GM18870 (cell line): ENCODE data around the gene YPEL2.

Source experiments
- ATAC-seq: cut with Tn5 transposase; IDR thresholded peaks from one replicate; pipeline ENCODE4 v1.9.1; 2021; ENCODE audit warnings: moderate library complexity; ENCODE audit not compliant: unreplicated experiment

YPEL2 gene

GRCh38 chr17:59356543-59357218 lies 25.2 kb downstream of the YPEL2 start:
- no peak for ATAC-seq

- ATAC-seq = no peak
These were observed 25.8 kb downstream of the YPEL2 start for GRCh38 chr17:59357219-59357697.

- no peak for ATAC-seq
These were observed 26.5 kb downstream of the YPEL2 start for GRCh38 chr17:59357929-59358328.

- no peak for ATAC-seq
These were observed 29.9 kb downstream of the YPEL2 start for GRCh38 chr17:59361386-59361785.

GRCh38 chr17:59361916-59362810 lies 30.7 kb downstream of the YPEL2 start:
- ATAC-seq = peak; percentile 55

GRCh38 chr17:59362811-59363205 lies 31.4 kb downstream of the YPEL2 start:
- ATAC-seq = no peak

GRCh38 chr17:59365383-59365981 lies 34.0 kb downstream of the YPEL2 start:
- ATAC-seq = no peak

GRCh38 chr17:59366040-59366757 lies 34.7 kb downstream of the YPEL2 start:
- ATAC-seq = no peak

GRCh38 chr17:59366773-59367656 lies 35.6 kb downstream of the YPEL2 start:
- no peak for ATAC-seq

- ATAC-seq = no peak
These were observed 36.2 kb downstream of the YPEL2 start for GRCh38 chr17:59367657-59368045.

GRCh38 chr17:59368218-59368857 lies 36.9 kb downstream of the YPEL2 start:
- no peak for ATAC-seq

- no peak for ATAC-seq
These were observed 37.8 kb downstream of the YPEL2 start for GRCh38 chr17:59369031-59369975.

- ATAC-seq = no peak
These were observed 39.3 kb downstream of the YPEL2 start for GRCh38 chr17:59370593-59371299.

GRCh38 chr17:59371416-59372100 lies 40.1 kb downstream of the YPEL2 start:
- ATAC-seq = no peak

GRCh38 chr17:59372138-59372751 lies 40.8 kb downstream of the YPEL2 start:
- ATAC-seq = no peak

GRCh38 chr17:59373882-59374495 lies 42.5 kb downstream of the YPEL2 start:
- ATAC-seq = no peak
